Stomach (tissue), 9 donors: ENCODE measurements around the gene CBY3. TPM values are rescaled to one million over a fixed set of nuclear protein-coding genes. Genes with fewer than 3 reads are reported as not detected.
"Not testable (repeated sequence)": the region's sequence is repeated elsewhere in the genome, so short reads cannot be mapped to it uniquely, and the experiment has no call there.

Experiments
- DNase-seq, 2 donors: peaks; one replicate each; pipeline versions ENCODE4 v3.0.0 to v3.0.0-alpha.2; 2013 to 2019
- H3K27ac ChIP-seq, 5 donors: fragments of 200-600 bp in 4 of 5; sonication (generic) in 4 of 5; one replicate each; pipeline ENCODE4 v1.5.1; 2013 to 2019; ENCODE audit warnings: mild to moderate bottlenecking in 1 of 5, moderate library complexity in 1 of 5
- H3K27me3 ChIP-seq, 3 donors: fragments of 200-600 bp; sonication (generic); one replicate each; pipeline ENCODE4 v1.5.1; 2017 to 2019; ENCODE audit warnings: mixed run types in 1 of 3
- H3K36me3 ChIP-seq, 4 donors: fragments of 200-600 bp; sonication (generic); 1 replicate in 3 of 4; 2 replicates in 1 of 4; pipeline ENCODE4 v1.5.1; 2016 to 2019
- H3K4me1 ChIP-seq, 4 donors: fragments of 200-600 bp; sonication (generic); one replicate each; pipeline ENCODE4 v1.5.1; 2016 to 2019
- H3K4me3 ChIP-seq, 4 donors: fragments of 200-600 bp; sonication (generic) in 3 of 4; one replicate each; pipeline ENCODE4 v1.5.1; 2016 to 2019; ENCODE audit warnings: mild to moderate bottlenecking in 1 of 4
- H3K9me3 ChIP-seq, 4 donors: fragments of 200-600 bp; sonication (generic); one replicate each; pipeline ENCODE4 v1.5.1; 2016 to 2019
- CTCF ChIP-seq, 7 experiments: fragments of 450-650 bp in 4 of 7; fragments of 200-600 bp in 3 of 7; sonication (generic) in 3 of 7; IDR thresholded peaks; one replicate each; pipeline ENCODE4 v1.5.1; 2016 to 2019; ENCODE audit warnings: antibody characterized with exemption in 7 of 7, control low read depth in 2 of 7, mild to moderate bottlenecking in 1 of 7
- EP300 ChIP-seq: sonication (generic); formaldehyde crosslinking; IDR thresholded peaks from one replicate; pipeline ENCODE4 v1.6.1; 2017; ENCODE audit warnings: antibody characterized with exemption
- POLR2A ChIP-seq, 4 donors: fragments of 450-650 bp; IDR thresholded peaks; one replicate each; pipeline ENCODE4 v1.6.1; 2016; ENCODE audit warnings: antibody characterized with exemption in 4 of 4, control low read depth in 2 of 4, mild to moderate bottlenecking in 1 of 4, moderate library complexity in 1 of 4
- POLR2AphosphoS5 ChIP-seq, 3 donors: sonication (generic); formaldehyde crosslinking; IDR thresholded peaks; one replicate each; pipeline ENCODE4 v1.6.1; 2016; ENCODE audit warnings: antibody characterized with exemption in 3 of 3
- WGBS, 5 donors: extraction: QIAGEN DNeasy Blood & Tissue Kit in 3 of 5; methylation state at CpG; one replicate each; pipeline versions ENCODE4 v1.1.5 to v1.1.7; 2013 to 2018; 5-methylcytosine and 5-hydroxymethylcytosine counted together
- intact Hi-C: fragments of 100-400 bp; cut with DNase I; formaldehyde crosslinking; loops from one replicate; pipeline ENCODE4 v1.15.1; 2023; ENCODE audit warnings: low total_unique reads
- polyA plus RNA-seq, 3 donors: library from polyadenylated mRNA; stranded (reverse); fragments of 200-250 nt; gene quantifications; one replicate each; pipeline ENCODE4 v1.2.3, GENCODE V29; 2013
- total RNA-seq, 5 donors: library from RNA; depleted of rRNA; stranded (reverse); fragments of >200 nt; gene quantifications; one replicate each; pipeline versions ENCODE4 v1.1.0 to v1.2.3, GENCODE V29; 2014 to 2016
- donor health status: healthy with polysubstance abuse.
- donor health status: Bipolar disorder and iron deficiency.
- donor health status: healthy.

The CBY3 gene
- total and polyA plus RNA-seq, 8 donors: 0.15 TPM; not detected in 7

DNA sequence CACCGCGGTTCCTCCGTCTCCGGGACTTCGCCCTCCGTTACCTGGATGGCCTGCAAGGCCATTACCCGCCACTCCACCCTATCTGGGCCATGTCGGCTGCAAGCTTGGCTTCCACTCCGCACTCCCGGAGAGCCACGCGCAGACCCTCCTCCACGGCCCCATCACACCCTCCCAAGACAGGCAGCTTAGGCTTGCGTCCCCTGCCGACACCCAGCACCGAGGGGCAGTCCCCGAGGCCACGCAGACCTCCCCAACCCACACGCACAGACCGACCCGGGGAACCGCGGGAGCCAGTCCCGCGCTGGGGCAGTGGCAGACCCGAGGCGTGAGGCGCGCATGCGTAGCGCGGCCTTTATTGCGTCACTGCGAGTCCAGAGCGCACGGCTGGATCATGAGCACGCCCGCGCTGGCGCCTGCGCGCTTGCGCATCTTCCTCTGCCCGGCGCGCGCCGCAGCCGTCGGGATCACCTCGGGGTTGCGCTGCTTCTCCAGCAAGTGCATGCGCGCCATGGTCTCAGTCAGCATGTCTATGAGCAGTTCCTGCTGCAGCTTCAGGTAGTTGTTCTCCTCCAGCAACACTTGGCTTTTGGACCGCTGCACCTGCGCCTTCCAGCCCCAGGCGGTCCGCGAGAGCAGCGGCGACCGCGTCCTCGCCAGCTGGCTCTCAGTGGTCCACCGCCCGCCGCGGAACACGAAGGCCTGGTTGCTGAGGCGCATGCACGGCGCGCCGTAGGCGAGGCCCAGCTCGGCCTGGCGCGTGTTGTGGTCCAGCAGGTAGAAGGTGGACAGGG lies 2.4 kb downstream of the CBY3 start:
- 0 to 1% (median 1%) methylated on average over 38 to 78 of the region's 78 CpGs for WGBS, 5 donors
- Histone ChIP-seq H3K4me3 (peak overlapping the region; percentile 64 to 75 (median 73)), H3K4me1 (peaks cover 22 to 42% (median 37%) of the 10 kb centered on the region in 4 donors), H3K9me3 (no peaks in the 10 kb centered on the region), H3K36me3 (no peaks in the 10 kb centered on the region), H3K27me3 (no peaks in the 10 kb centered on the region), H3K27ac (peak overlapping the region; percentile 86 to 95 (median 91))
- DNase-seq: peak; percentile 97 to 99
- TF ChIP-seq CTCF (IDR thresholded peaks at IDR 0.05): no peak
- TF ChIP-seq EP300: no peak
- TF ChIP-seq POLR2A (IDR thresholded peaks at IDR 0.05): peak in 2 of 4 donors; percentile 69 to 74
- peak; percentile 81 to 96 (median 94) for TF ChIP-seq POLR2AphosphoS5 (IDR thresholded peaks at IDR 0.05)
- intact Hi-C loops: no loop called here

DNA sequence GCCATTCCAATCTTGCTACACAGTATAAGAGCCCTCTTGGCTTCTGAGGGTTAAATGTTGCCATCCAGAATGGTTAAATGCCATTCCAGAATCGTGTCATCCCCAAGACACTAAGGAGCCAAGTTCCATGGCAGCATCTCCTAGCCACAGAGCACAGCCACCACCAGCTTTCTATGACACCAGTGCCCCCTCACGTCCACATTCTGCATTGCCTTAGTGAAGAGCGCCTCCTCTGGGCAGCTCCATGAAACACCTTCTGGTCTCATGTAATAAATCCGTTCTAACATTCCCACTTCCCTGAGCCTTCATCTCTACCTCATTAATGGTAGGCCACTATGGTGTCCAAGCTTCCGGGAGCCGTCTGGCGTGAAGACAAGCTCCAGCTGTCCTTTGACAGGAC lies 12.4 kb downstream of the CBY3 start:
- no peaks in the 10 kb centered on the region for H3K4me1 ChIP-seq
- no peak overlapping the region for H3K4me3 ChIP-seq
- 45 to 61% (median 47%) methylated on average over 7 of the region's 7 CpGs for WGBS, 5 donors
- no peak overlapping the region for H3K27ac ChIP-seq
- TF ChIP-seq CTCF (IDR thresholded peaks at IDR 0.05): peak in 5 of 7 experiments; percentile 25 to 62 (median 39)
- TF ChIP-seq POLR2A (IDR thresholded peaks at IDR 0.05): no peak
- no peak for TF ChIP-seq EP300
- TF ChIP-seq POLR2AphosphoS5 (IDR thresholded peaks at IDR 0.05): peak in 1 of 3 donors; percentile 8
- no peaks in the 10 kb centered on the region for H3K9me3 ChIP-seq
- no peaks in the 10 kb centered on the region for H3K27me3 ChIP-seq
- peaks cover 0 to 33% (median 32%) of the 10 kb centered on the region in 4 donors for H3K36me3 ChIP-seq
- DNase-seq: peak; percentile 38 to 68
- intact Hi-C loops: no loop called here

DNA sequence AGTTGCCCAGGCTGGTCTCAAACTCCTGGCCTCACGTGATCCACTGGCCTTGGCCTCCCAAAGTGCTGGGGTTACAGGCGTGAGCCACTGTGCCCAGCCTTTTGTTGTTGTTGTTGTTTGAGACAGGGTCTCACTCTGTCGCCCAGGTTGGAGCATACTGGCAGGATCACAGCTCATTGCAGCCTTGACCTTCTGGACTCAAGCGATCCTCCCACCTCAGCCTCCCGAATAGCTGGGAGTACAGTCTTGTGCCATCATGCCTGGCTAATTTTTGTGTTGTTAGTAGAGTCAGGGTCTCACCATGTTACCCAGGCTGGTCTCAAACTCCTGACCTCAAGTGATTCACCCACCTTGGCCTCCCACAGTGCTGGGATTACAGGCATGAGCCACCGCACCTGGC lies 19.2 kb downstream of the CBY3 start:
- H3K4me3 ChIP-seq, intact Hi-C loops, H3K9me3 ChIP-seq, H3K27me3 ChIP-seq, H3K27ac ChIP-seq, DNase-seq: not testable (repeated sequence)
- peaks cover 0 to 43% (median 40%) of the 10 kb centered on the region in 4 donors for H3K36me3 ChIP-seq
- H3K4me1 ChIP-seq: peaks cover 0 to 13% (median 11%) of the 10 kb centered on the region in 4 donors
- WGBS, 5 donors: 94 to 100% (median 96%) methylated on average over 6 of the region's 6 CpGs

DNA sequence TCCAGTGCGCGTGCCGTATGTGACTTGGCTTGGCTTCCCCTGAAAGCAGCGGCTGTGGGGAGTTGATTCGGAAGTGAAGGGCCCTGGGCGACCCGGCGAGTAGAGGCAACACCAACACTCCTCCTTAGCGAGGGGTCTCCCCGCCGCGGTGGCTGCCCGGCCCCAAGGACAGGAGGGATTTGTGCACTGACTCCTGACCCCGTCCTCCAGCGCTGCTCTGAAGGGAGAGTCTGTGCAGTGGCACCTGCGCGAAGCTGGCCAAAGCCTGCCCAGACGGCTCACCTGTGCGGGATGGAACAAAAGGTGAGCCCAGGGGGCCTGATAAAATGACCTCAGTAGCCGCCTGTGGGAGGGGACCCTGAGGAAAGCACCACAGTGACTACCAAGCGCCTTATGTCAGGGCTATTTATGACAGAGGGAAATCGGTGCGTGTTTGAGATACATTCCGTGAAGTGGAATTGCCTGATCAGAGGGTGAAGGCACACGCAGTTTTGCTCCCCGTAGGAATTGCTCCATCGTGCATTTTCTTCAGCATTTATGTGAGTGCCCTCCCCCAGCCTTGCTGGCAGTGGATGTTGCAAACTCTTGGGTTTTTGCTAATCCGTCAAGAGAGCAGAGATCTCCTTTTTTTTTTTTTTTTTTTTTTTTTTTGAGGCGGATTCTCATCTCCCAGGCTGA lies 22.5 kb downstream of the CBY3 start:
- Histone ChIP-seq H3K4me3 (peak overlapping the region; percentile 44 to 53 (median 52)), H3K27ac (peak overlapping the region; percentile 9 to 74 (median 55)), H3K4me1 (peaks cover 0 to 13% (median 11%) of the 10 kb centered on the region in 4 donors)
- H3K9me3 ChIP-seq, intact Hi-C loops, H3K27me3 ChIP-seq, H3K36me3 ChIP-seq: not testable (repeated sequence)
- WGBS, 5 donors: 2 to 10% (median 4%) methylated on average over 9 to 12 of the region's 29 CpGs
- peak in 1 of 2 donors; percentile 44 for DNase-seq

GRCh38 chr5:179657302-179658178 lies 23.3 kb downstream of the CBY3 start:
- H3K27me3 ChIP-seq, intact Hi-C loops, H3K27ac ChIP-seq, H3K9me3 ChIP-seq, H3K36me3 ChIP-seq: not testable (repeated sequence)
- 18 to 94% (median 25%) methylated on average over 2 to 12 of the region's 50 CpGs for WGBS, 5 donors
- peak overlapping the region in 1 of 4 donors; percentile 22 for H3K4me3 ChIP-seq
- peaks cover 0 to 13% (median 11%) of the 10 kb centered on the region in 4 donors for H3K4me1 ChIP-seq
- DNase-seq: peak in 1 of 2 donors; percentile 36

DNA sequence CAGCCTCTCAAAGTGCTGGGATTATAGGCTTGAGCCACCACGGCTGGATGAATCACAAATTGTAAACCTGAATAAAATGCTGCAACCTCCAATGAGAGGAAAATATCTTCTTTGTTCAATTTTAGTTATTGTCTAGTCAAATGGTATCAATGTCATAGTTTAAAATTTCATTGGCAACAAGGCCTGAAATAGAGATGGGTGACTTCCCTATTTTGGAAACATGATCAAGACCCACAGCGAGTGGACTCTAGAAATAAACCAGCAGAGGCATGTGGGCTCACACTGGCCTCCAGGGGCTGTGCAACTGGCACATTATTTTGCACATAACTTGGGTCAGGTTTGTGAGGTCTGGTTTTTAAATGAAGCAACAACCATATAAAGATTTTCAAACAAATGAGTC lies 27.7 kb downstream of the CBY3 start:
- DNase-seq, H3K4me1 ChIP-seq, intact Hi-C loops, H3K4me3 ChIP-seq, H3K36me3 ChIP-seq, H3K9me3 ChIP-seq, H3K27ac ChIP-seq, H3K27me3 ChIP-seq: not testable (repeated sequence)
- WGBS, 5 donors: 68 to 82% (median 74%) methylated on average over 2 of the region's 2 CpGs

GRCh38 chr5:179650245-179650644 lies 30.6 kb downstream of the CBY3 start:
- intact Hi-C loops, H3K27ac ChIP-seq, DNase-seq, H3K27me3 ChIP-seq, H3K4me1 ChIP-seq, H3K9me3 ChIP-seq, H3K4me3 ChIP-seq, H3K36me3 ChIP-seq: not testable (repeated sequence)
- WGBS, 5 donors: 94 to 98% (median 95%) methylated on average over 11 to 25 of the region's 26 CpGs

DNA sequence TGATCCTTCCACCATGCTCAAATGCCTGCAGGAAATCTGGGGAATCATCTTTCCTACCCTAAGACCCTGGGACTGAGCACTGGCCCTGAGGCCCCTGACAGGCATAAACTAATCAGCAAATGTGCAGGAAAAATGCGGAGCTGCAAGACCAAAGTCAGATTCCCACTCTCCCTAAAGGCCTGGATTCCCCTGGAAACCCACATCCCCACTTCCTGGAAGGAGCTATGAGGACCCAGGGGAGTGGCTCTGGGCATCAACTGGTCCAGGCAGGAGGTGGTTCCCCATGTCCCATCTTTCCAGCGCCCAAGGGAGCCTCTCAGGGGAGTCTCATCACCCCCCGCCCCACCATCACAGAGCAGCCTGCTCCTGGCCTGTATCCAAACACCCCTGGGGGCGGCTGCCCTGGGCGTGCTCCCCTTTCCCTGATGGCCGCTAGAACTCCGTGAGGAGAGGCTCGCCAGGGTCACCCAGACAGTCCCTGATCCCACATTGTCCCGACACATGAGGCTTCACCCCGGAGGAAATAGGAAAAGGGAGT lies 31.6 kb downstream of the CBY3 start:
- H3K36me3 ChIP-seq, H3K27me3 ChIP-seq, DNase-seq, H3K9me3 ChIP-seq, H3K27ac ChIP-seq, intact Hi-C loops, H3K4me1 ChIP-seq, H3K4me3 ChIP-seq: not testable (repeated sequence)
- WGBS, 5 donors: 66 to 86% (median 77%) methylated on average over 8 to 10 of the region's 10 CpGs
